Activated naive CD8-positive, alpha-beta T cell treated with anti-CD3 and anti-CD28 coated beads, Interleukin-2, amount 50 U/mL, for 24 hours (primary cell): Measurements from ENCODE around the gene EXOC4.

Source experiments
- ATAC-seq: fragments of 150-1000 bp; cut with Tn5 transposase; one replicate; pipeline ENCODE4 v1.10.0; 2021
- DNase-seq: peaks from one replicate; pipeline ENCODE4 v3.0.0; 2021
- H3K27ac Mint-ChIP-seq: one replicate; pipeline ENCODE4 v1.8.0; 2021; ENCODE audit warnings: mild to moderate bottlenecking, mixed read lengths
- H3K27me3 Mint-ChIP-seq: one replicate; pipeline ENCODE4 v1.8.0; 2021; ENCODE audit warnings: mixed read lengths
- H3K36me3 Mint-ChIP-seq: one replicate; pipeline ENCODE4 v1.8.0; 2021; ENCODE audit warnings: low read depth, mixed read lengths
- H3K4me1 Mint-ChIP-seq: one replicate; pipeline ENCODE4 v1.8.0; 2021; ENCODE audit warnings: mixed read lengths
- H3K4me3 Mint-ChIP-seq: one replicate; pipeline ENCODE4 v1.8.0; 2021; ENCODE audit warnings: mild to moderate bottlenecking, moderate library complexity, mixed read lengths
- H3K9me3 Mint-ChIP-seq: one replicate; pipeline ENCODE4 v1.8.0; 2021; ENCODE audit warnings: mixed read lengths

EXOC4 gene

DNA sequence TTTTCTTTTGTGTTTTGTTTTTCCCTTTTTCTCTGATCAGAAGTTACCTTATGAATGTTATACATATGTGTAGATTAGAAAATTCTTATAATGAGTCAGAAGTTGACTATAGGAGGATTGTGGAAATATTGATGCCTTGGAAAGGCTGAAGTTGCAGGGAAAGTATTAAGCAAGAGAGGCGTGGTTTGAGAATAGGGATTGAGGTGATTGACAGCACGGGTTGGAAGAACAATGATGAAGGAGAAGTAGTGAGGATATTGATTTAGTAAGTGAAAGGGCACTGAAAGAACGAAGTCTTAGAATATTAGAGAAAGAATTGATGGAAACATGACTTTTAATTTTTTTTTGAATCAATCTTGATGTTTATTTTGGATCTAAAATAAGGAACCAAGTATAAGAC is 176.0 kb downstream of the EXOC4 start:
- Mint-ChIP-seq H3K4me1 (peaks cover 14% of the 10 kb centered on the region), H3K4me3 (no peak overlapping the region), H3K27me3 (no peaks in the 10 kb centered on the region), H3K9me3 (no peaks in the 10 kb centered on the region), H3K27ac (no peak overlapping the region), H3K36me3 (peaks cover 18% of the 10 kb centered on the region)
- DNase-seq (no peak), ATAC-seq (no peak)

GRCh38 chr7:133429371-133429770 is 176.5 kb downstream of the EXOC4 start:
- Mint-ChIP-seq H3K4me1 (peaks cover 17% of the 10 kb centered on the region), H3K27ac (no peak overlapping the region), H3K4me3 (no peak overlapping the region), H3K9me3 (no peaks in the 10 kb centered on the region), H3K36me3 (peaks cover 13% of the 10 kb centered on the region), H3K27me3 (no peaks in the 10 kb centered on the region)
- DNase-seq (no peak), ATAC-seq (no peak)

- no peak overlapping the region for H3K27ac Mint-ChIP-seq
- peaks cover 2% of the 10 kb centered on the region for H3K36me3 Mint-ChIP-seq
- ATAC-seq (no peak), DNase-seq (no peak)
- no peak overlapping the region for H3K4me3 Mint-ChIP-seq
- no peaks in the 10 kb centered on the region for H3K9me3 Mint-ChIP-seq
- H3K27me3 Mint-ChIP-seq: no peaks in the 10 kb centered on the region
- H3K4me1 Mint-ChIP-seq: peaks cover 8% of the 10 kb centered on the region
Observed at GRCh38 chr7:133431134-133431724, 178.4 kb downstream of the EXOC4 start.

DNA sequence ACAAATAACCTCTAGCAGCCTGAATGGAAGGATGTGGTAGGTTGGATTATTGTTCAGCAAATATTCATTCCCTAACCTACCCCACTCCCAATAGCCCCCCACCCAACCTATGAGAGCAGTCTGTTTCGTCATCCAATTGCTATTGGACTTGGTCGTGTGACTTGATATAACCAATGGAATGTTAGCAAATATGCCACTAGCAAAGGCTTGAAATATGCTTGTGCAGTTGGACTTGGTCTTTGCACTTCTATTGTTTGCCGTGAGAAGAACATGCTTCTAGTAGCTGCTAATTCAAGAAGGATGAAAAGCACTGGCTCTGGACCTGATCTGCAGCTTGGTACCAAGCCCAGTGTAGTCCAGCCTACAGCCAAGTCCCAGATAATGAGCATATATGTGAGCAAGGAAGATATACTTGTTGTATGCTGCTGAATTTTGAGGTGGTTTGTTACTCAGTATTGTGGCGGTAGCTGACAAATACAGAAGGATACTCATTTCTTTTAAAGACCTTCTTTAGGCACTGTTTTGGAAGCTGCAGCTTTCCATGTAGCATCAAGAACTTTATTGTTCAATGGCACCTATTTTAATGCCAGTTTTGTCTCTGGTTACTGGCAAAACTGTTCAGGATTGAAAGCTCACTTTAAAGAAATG is 180.4 kb downstream of the EXOC4 start:
- Mint-ChIP-seq H3K27me3 (no peaks in the 10 kb centered on the region), H3K4me3 (no peak overlapping the region), H3K9me3 (no peaks in the 10 kb centered on the region), H3K27ac (no peak overlapping the region), H3K36me3 (peaks cover 4% of the 10 kb centered on the region), H3K4me1 (peaks cover 8% of the 10 kb centered on the region)
- ATAC-seq: no peak
- DNase-seq: no peak

DNA sequence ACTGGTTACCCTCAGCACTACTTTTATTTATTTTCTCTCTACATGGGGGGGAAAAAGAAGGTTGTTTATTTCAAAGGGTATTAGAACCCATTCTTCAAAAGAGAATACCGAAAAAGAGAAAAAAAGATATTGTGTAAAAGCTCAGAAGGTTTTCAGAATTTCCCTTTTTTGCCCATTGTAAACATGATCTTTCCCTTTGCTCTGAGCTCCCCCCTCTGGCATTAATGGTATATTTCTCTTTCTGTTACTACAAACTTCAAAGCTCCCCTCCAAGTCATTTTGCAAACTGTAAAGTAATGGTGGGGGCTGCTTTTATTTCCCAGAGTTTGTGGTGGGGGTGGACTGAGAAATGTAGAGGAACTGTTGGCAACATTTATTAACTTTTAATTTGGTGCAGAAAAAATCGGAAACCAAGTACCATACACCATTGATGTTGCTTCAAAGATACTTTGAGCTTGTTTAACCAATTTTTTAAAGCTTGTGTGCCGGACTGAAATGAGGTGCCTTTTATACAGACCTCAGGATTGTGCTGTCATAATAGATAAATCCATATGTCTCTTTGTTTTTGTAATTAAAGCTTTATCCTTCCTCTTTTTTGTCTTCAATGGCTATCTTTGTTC is 181.5 kb downstream of the EXOC4 start:
- H3K9me3 Mint-ChIP-seq: no peaks in the 10 kb centered on the region
- no peak for ATAC-seq
- DNase-seq: peak; percentile 2
- H3K27me3 Mint-ChIP-seq: no peaks in the 10 kb centered on the region
- H3K4me3 Mint-ChIP-seq: no peak overlapping the region
- peaks cover 2% of the 10 kb centered on the region for H3K36me3 Mint-ChIP-seq
- no peak overlapping the region for H3K27ac Mint-ChIP-seq
- peaks cover 4% of the 10 kb centered on the region for H3K4me1 Mint-ChIP-seq

GRCh38 chr7:133436014-133436428 is 183.1 kb downstream of the EXOC4 start:
- H3K9me3 Mint-ChIP-seq: no peaks in the 10 kb centered on the region

GRCh38 chr7:133437544-133437943 is 184.7 kb downstream of the EXOC4 start:
- Mint-ChIP-seq H3K36me3 (peaks cover 5% of the 10 kb centered on the region), H3K9me3 (no peaks in the 10 kb centered on the region), H3K27ac (no peak overlapping the region), H3K27me3 (no peaks in the 10 kb centered on the region), H3K4me3 (no peak overlapping the region), H3K4me1 (peaks cover 4% of the 10 kb centered on the region)
- ATAC-seq (no peak), DNase-seq (no peak)

More at GRCh38 chr7:133436014-133436428, 183.1 kb downstream of the EXOC4 start:
- ATAC-seq (no peak), DNase-seq (no peak)
- Mint-ChIP-seq H3K4me1 (peaks cover 4% of the 10 kb centered on the region), H3K27ac (no peak overlapping the region), H3K4me3 (no peak overlapping the region), H3K27me3 (no peaks in the 10 kb centered on the region), H3K36me3 (peaks cover 4% of the 10 kb centered on the region)

- Mint-ChIP-seq H3K9me3 (no peaks in the 10 kb centered on the region), H3K4me3 (no peak overlapping the region), H3K36me3 (peaks cover 3% of the 10 kb centered on the region), H3K4me1 (no peaks in the 10 kb centered on the region), H3K27ac (no peak overlapping the region), H3K27me3 (no peaks in the 10 kb centered on the region)
- DNase-seq (no peak), ATAC-seq (no peak)
Observed at GRCh38 chr7:133442818-133443217, 189.9 kb downstream of the EXOC4 start.

DNA sequence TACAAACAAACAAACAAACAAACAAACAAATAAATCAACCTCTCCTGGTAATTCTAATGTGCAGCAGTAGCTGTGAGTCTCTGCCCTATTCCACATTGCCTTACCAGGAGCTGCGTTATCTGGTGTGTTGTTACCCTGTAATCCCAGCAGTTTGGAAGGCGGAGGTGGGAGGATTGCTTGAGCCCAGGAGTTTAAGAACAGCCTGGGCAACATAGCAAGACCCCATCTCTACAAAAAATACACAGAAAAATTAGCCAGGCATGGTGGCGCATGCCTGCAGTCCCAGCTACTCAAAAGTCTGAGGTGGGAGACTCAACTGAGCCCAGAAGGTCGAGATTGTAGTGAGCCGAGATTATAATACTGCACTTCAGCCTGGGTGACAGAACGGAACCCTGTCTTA is 192.7 kb downstream of the EXOC4 start:
- ATAC-seq: no peak
- Mint-ChIP-seq H3K36me3 (peaks cover 3% of the 10 kb centered on the region), H3K9me3 (no peaks in the 10 kb centered on the region), H3K4me3 (no peak overlapping the region), H3K4me1 (no peaks in the 10 kb centered on the region), H3K27ac (no peak overlapping the region), H3K27me3 (no peaks in the 10 kb centered on the region)
- no peak for DNase-seq

DNA sequence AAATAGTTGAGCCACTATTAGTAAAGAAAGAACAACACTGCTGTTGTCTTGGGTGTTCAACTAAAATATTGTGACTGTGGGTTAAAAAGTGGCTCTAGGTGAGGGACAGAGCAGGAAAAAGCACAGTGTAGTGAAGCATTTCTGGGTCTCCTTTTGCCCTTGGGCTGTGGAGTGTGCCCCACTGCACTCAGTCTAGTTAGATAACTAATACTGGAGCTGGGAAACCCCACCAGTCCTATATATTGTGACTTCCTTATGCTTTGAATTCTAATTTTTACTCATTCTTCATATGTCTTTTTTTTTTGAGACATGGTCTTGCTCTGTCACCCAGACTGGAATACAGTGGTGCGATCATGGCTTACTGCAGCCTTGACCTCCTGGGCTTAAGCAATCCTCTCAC is 195.1 kb downstream of the EXOC4 start:
- no peaks in the 10 kb centered on the region for H3K9me3 Mint-ChIP-seq
- no peaks in the 10 kb centered on the region for H3K27me3 Mint-ChIP-seq
- peaks cover 2% of the 10 kb centered on the region for H3K36me3 Mint-ChIP-seq
- no peak overlapping the region for H3K4me3 Mint-ChIP-seq
- DNase-seq: no peak
- ATAC-seq: no peak
- no peak overlapping the region for H3K27ac Mint-ChIP-seq
- H3K4me1 Mint-ChIP-seq: peaks cover 2% of the 10 kb centered on the region

GRCh38 chr7:133452577-133452976 is 199.7 kb downstream of the EXOC4 start:
- no peaks in the 10 kb centered on the region for H3K27me3 Mint-ChIP-seq
- ATAC-seq (no peak), DNase-seq (no peak)
- H3K9me3 Mint-ChIP-seq: no peaks in the 10 kb centered on the region
- H3K4me1 Mint-ChIP-seq: peaks cover 5% of the 10 kb centered on the region
- H3K27ac Mint-ChIP-seq: no peak overlapping the region
- H3K36me3 Mint-ChIP-seq: peaks cover 8% of the 10 kb centered on the region
- H3K4me3 Mint-ChIP-seq: no peak overlapping the region

DNA sequence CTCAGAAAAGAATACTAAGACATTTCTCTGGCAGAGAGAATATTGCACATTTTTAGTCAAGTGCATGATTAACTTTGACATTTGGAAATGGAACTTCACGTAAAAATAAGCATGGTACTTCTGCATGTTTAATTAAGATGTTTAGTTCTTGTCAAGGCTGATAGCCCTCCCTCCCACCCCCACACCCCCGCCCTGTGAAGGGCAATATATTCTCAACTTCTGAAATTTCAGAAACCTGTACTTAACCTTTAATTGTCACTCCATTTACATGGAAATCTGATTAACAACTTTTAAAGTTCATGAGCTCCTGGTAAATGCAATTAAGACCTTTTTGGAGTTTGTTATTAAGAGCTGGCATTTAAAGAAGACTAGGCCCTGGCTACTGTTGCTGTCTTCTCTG is 205.8 kb downstream of the EXOC4 start:
- no peak for ATAC-seq
- H3K9me3 Mint-ChIP-seq: peaks cover 10% of the 10 kb centered on the region

DNA sequence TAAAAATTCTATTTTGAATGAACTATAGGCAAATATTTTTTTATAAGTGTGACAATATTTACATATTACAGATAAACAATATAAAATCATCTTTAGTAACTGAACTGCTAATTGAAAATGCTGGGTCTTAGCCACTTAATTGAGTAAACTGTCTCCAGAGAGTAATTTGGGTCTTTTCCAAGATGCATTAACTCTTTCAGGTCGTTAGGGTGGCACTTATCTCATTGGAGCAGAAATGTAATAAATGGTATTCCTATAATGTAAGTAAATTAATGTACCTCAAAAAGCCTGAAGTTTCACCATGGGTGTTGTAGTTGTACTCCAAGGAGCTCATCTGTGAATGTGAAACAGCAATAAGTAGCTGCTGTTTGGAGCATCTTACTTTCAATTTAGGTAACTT is 208.5 kb downstream of the EXOC4 start:
- DNase-seq (no peak), ATAC-seq (no peak)
- peaks cover 9% of the 10 kb centered on the region for H3K4me1 Mint-ChIP-seq
- H3K4me3 Mint-ChIP-seq: no peak overlapping the region
- H3K27me3 Mint-ChIP-seq: no peaks in the 10 kb centered on the region
- H3K27ac Mint-ChIP-seq: no peak overlapping the region
- H3K36me3 Mint-ChIP-seq: peaks cover 28% of the 10 kb centered on the region
- peaks cover 29% of the 10 kb centered on the region for H3K9me3 Mint-ChIP-seq

More for the DNA sequence above, 205.8 kb downstream of the EXOC4 start:
- Mint-ChIP-seq H3K36me3 (peaks cover 14% of the 10 kb centered on the region), H3K27me3 (no peaks in the 10 kb centered on the region), H3K4me1 (peaks cover 9% of the 10 kb centered on the region), H3K4me3 (no peak overlapping the region), H3K27ac (no peak overlapping the region)
- no peak for DNase-seq

- Mint-ChIP-seq H3K36me3 (peaks cover 14% of the 10 kb centered on the region), H3K4me3 (no peak overlapping the region), H3K4me1 (peaks cover 11% of the 10 kb centered on the region), H3K27me3 (no peaks in the 10 kb centered on the region), H3K27ac (no peak overlapping the region), H3K9me3 (peaks cover 10% of the 10 kb centered on the region)
- ATAC-seq (no peak), DNase-seq (no peak)
Observed at GRCh38 chr7:133475655-133476054, 222.8 kb downstream of the EXOC4 start.

GRCh38 chr7:133477791-133478190 is 224.9 kb downstream of the EXOC4 start:
- Mint-ChIP-seq H3K36me3 (peaks cover 12% of the 10 kb centered on the region), H3K4me1 (peaks cover 31% of the 10 kb centered on the region), H3K27me3 (no peaks in the 10 kb centered on the region), H3K4me3 (no peak overlapping the region), H3K9me3 (no peaks in the 10 kb centered on the region), H3K27ac (no peak overlapping the region)
- DNase-seq: no peak
- no peak for ATAC-seq
